GM21619 (cell line): Measurements from ENCODE around the gene LRRC61.

Experiments
- ATAC-seq: cut with Tn5 transposase; IDR thresholded peaks from one replicate; pipeline ENCODE4 v1.9.1; 2021; ENCODE audit not compliant: unreplicated experiment

Gene LRRC61

GRCh38 chr7:150329331-150330120 lies 6.4 kb downstream of the LRRC61 start:
- ATAC-seq = no peak

GRCh38 chr7:150330211-150330885 lies 7.2 kb downstream of the LRRC61 start:
- no peak for ATAC-seq

GRCh38 chr7:150332852-150333635 lies 9.9 kb downstream of the LRRC61 start:
- ATAC-seq = no peak

GRCh38 chr7:150333659-150334058 lies 10.5 kb downstream of the LRRC61 start:
- no peak for ATAC-seq

GRCh38 chr7:150334108-150334507 lies 11.0 kb downstream of the LRRC61 start:
- ATAC-seq = no peak

- no peak for ATAC-seq
Measured at GRCh38 chr7:150335108-150335773, 12.1 kb downstream of the LRRC61 start.

GRCh38 chr7:150335774-150336112 lies 12.6 kb downstream of the LRRC61 start:
- ATAC-seq = no peak

GRCh38 chr7:150336746-150337145 lies 13.6 kb downstream of the LRRC61 start:
- ATAC-seq = no peak

GRCh38 chr7:150337179-150337578 lies 14.0 kb downstream of the LRRC61 start:
- no peak for ATAC-seq

GRCh38 chr7:150337659-150338081 lies 14.5 kb downstream of the LRRC61 start:
- ATAC-seq = no peak

- no peak for ATAC-seq
Measured at GRCh38 chr7:150338166-150338829, 15.1 kb downstream of the LRRC61 start.

- no peak for ATAC-seq
Measured at GRCh38 chr7:150339409-150339809, 16.3 kb downstream of the LRRC61 start.

- ATAC-seq = no peak
Measured at GRCh38 chr7:150340024-150340749, 17.0 kb downstream of the LRRC61 start.

GRCh38 chr7:150340875-150341262 lies 17.7 kb downstream of the LRRC61 start:
- ATAC-seq = no peak

GRCh38 chr7:150341263-150342120 lies 18.3 kb downstream of the LRRC61 start, which contains the start of gene RARRES2:
TSS of gene RARRES2 (minus strand) at chr7:150341629. CDS start at chr7:150340609, 1,020 bp downstream.
- ATAC-seq = no peak

- no peak for ATAC-seq
Measured at GRCh38 chr7:150342121-150342408, 18.9 kb downstream of the LRRC61 start.

GRCh38 chr7:150343225-150343624 lies 20.1 kb downstream of the LRRC61 start:
- ATAC-seq = no peak

GRCh38 chr7:150344299-150344698 lies 21.1 kb downstream of the LRRC61 start:
- ATAC-seq = no peak

GRCh38 chr7:150345012-150345411 lies 21.9 kb downstream of the LRRC61 start:
- no peak for ATAC-seq
